ENCODE measurements around the gene SYNM. TPM values are rescaled to one million over a fixed set of nuclear protein-coding genes. Genes with fewer than 3 reads are reported as not detected.

Gene SYNM
- total RNA-seq, 4 donors from 2014 or later: 6.4 to 44.6 (median 36.4) TPM

DNA sequence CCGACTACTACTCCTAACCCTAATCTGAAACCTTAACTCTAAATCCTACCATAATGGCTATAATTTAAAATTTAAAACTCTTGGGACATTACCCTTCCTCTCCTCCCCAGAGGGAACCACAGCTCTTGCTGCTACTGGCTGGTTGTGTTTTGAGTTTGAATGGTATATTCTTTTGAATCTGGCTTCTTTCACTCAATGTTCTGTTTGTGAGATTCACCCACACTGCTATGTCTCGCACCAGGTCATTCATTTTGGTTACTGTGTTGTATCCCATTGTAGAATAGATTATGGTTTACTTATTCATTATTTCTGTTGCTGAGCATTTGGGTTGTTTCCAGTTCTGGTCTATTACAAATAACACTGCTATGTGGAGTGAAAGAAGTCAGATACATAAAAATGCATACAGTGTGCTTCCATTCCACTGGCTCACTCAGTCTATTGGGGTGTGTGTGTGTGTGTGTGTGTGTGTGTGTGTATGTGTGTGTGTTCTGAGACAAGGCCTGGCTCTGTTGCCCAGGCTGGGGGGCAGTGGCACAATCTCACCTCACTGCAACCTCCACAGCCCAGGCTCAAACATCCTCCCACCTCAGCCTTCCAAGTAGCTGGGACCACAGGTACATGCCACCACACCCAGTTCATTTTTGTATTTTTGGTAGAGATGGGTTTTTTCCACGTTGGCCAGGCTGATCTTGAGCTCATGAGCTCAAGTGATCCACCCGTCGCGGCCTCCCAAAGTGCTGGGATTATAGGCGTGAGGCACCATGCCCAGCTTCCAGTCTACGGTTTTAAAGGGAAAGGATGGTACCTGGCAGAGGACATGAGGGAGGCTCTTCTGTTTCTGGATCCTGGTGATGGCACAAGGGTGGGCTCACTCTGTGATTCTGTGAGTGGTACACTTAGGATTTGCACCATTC, 19.2 kb upstream of the SYNM start:
- no peak overlapping the region for H3K4me3 ChIP-seq
- no peaks in the 10 kb centered on the region for H3K4me1 ChIP-seq
- no peaks in the 10 kb centered on the region for H3K36me3 ChIP-seq
- intact Hi-C loops (cut with DNase I; ENCODE audit: low total_unique reads): no loop called here
- TF ChIP-seq POLR2A (IDR thresholded peaks at IDR 0.05): no peak
- TF ChIP-seq, protein P1, sequence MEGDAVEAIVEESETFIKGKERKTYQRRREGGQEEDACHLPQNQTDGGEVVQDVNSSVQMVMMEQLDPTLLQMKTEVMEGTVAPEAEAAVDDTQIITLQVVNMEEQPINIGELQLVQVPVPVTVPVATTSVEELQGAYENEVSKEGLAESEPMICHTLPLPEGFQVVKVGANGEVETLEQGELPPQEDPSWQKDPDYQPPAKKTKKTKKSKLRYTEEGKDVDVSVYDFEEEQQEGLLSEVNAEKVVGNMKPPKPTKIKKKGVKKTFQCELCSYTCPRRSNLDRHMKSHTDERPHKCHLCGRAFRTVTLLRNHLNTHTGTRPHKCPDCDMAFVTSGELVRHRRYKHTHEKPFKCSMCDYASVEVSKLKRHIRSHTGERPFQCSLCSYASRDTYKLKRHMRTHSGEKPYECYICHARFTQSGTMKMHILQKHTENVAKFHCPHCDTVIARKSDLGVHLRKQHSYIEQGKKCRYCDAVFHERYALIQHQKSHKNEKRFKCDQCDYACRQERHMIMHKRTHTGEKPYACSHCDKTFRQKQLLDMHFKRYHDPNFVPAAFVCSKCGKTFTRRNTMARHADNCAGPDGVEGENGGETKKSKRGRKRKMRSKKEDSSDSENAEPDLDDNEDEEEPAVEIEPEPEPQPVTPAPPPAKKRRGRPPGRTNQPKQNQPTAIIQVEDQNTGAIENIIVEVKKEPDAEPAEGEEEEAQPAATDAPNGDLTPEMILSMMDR (IDR thresholded peaks at IDR 0.05): no peak
- no peaks in the 10 kb centered on the region for H3K27me3 ChIP-seq
- H3K27ac ChIP-seq: no peak overlapping the region
- DNase-seq: peak in 1 of 2 donors; percentile 7
- H3K9me3 ChIP-seq: no peaks in the 10 kb centered on the region

- Histone ChIP-seq H3K36me3 (no peaks in the 10 kb centered on the region), H3K27me3 (no peaks in the 10 kb centered on the region), H3K27ac (no peak overlapping the region), H3K4me3 (no peak overlapping the region), H3K9me3 (no peaks in the 10 kb centered on the region), H3K4me1 (no peaks in the 10 kb centered on the region)
- TF ChIP-seq POLR2A (IDR thresholded peaks at IDR 0.05): no peak
- TF ChIP-seq, protein P1 (IDR thresholded peaks at IDR 0.05): no peak
- intact Hi-C loops (cut with DNase I; ENCODE audit: low total_unique reads): no loop called here
- DNase-seq: peak in 1 of 2 donors; percentile 7
Observed at GRCh38 chr15:99086327-99086667, 18.6 kb upstream of the SYNM start.

- Histone ChIP-seq H3K9me3 (no peaks in the 10 kb centered on the region), H3K27me3 (no peaks in the 10 kb centered on the region), H3K4me1 (no peaks in the 10 kb centered on the region), H3K4me3 (no peak overlapping the region), H3K36me3 (no peaks in the 10 kb centered on the region), H3K27ac (no peak overlapping the region)
- peak in 1 of 2 donors; percentile 3 for DNase-seq
- no peak for TF ChIP-seq POLR2A (IDR thresholded peaks at IDR 0.05)
- TF ChIP-seq, protein P1 (IDR thresholded peaks at IDR 0.05): no peak
- intact Hi-C loops (cut with DNase I; ENCODE audit: low total_unique reads): no loop called here
Observed at GRCh38 chr15:99087405-99087943, 17.4 kb upstream of the SYNM start.

- TF ChIP-seq POLR2A (IDR thresholded peaks at IDR 0.05): no peak
- TF ChIP-seq, protein P1 (IDR thresholded peaks at IDR 0.05): no peak
- DNase-seq: no peak
Observed at GRCh38 chr15:99090011-99090699, 14.7 kb upstream of the SYNM start.

GRCh38 chr15:99090938-99091337, 13.9 kb upstream of the SYNM start:
- Histone ChIP-seq H3K36me3 (no peaks in the 10 kb centered on the region), H3K9me3 (no peaks in the 10 kb centered on the region), H3K4me3 (no peak overlapping the region), H3K4me1 (no peaks in the 10 kb centered on the region), H3K27ac (no peak overlapping the region), H3K27me3 (no peaks in the 10 kb centered on the region)
- no peak for TF ChIP-seq POLR2A (IDR thresholded peaks at IDR 0.05)
- TF ChIP-seq, protein P1 (IDR thresholded peaks at IDR 0.05): no peak
- DNase-seq: peak in 1 of 2 donors; percentile 7
- intact Hi-C loops (cut with DNase I; ENCODE audit: low total_unique reads): no loop called here

More at GRCh38 chr15:99090011-99090699, 14.7 kb upstream of the SYNM start:
- Histone ChIP-seq H3K27ac (no peak overlapping the region), H3K36me3 (no peaks in the 10 kb centered on the region), H3K4me1 (no peaks in the 10 kb centered on the region), H3K9me3 (no peaks in the 10 kb centered on the region), H3K4me3 (no peak overlapping the region), H3K27me3 (no peaks in the 10 kb centered on the region)
- intact Hi-C loops (cut with DNase I; ENCODE audit: low total_unique reads): no loop called here
